ENCODE results near the gene PTCD3. TPM values are rescaled to one million over a fixed set of nuclear protein-coding genes. Genes with fewer than 3 reads are reported as not detected.

PTCD3 gene
- polyA plus RNA-seq, 1 donor from 2014 or later = 214 TPM

- H4K20me1 ChIP-seq (ENCODE audit: insufficient read depth) = no peaks in the 10 kb centered on the region
- H3F3A ChIP-seq (ENCODE audit: insufficient read depth, low read length, poor library complexity, severe bottlenecking) = no peaks in the 10 kb centered on the region
- no peak overlapping the region for H3K4me3 ChIP-seq (ENCODE audit: low read length)
- no peaks in the 10 kb centered on the region for H3K27me3 ChIP-seq (ENCODE audit: insufficient read depth, low read depth, low read length)
- H2AFZ ChIP-seq (ENCODE audit: low read depth, low read length) = no peak overlapping the region
- no peak overlapping the region for H3K27ac ChIP-seq (ENCODE audit: low read length)
- no peaks in the 10 kb centered on the region for H3K9me2 ChIP-seq (ENCODE audit: insufficient read depth, low read length)
- TF ChIP-seq RAD21 (conservative IDR thresholded peaks at IDR 0.05) (no peak), TAF1 (IDR thresholded peaks at IDR 0.05; ENCODE audit: low read depth) (no peak), POLR2AphosphoS5 (IDR thresholded peaks at IDR 0.05) (no peak)
- peaks cover 11% of the 10 kb centered on the region for H3K36me3 ChIP-seq (ENCODE audit: insufficient read depth, low read length)
- no peak overlapping the region for H3K9ac ChIP-seq (ENCODE audit: low read length)
- H3K9me3 ChIP-seq (ENCODE audit: low read length) = no peaks in the 10 kb centered on the region
- no peaks in the 10 kb centered on the region for H3K79me2 ChIP-seq (replicated peaks; ENCODE audit: insufficient read depth, low read length)
- no peak overlapping the region for H3K4me2 ChIP-seq (ENCODE audit: low read length)
Observed at GRCh38 chr2:86118130-86118529, 12.1 kb downstream of the PTCD3 start.

GRCh38 chr2:86123328-86123925 is 17.4 kb downstream of the PTCD3 start:
- H2AFZ ChIP-seq (ENCODE audit: low read depth, low read length) = no peak overlapping the region
- TF ChIP-seq MXI1 (conservative IDR thresholded peaks at IDR 0.05; ENCODE audit: poor library complexity, severe bottlenecking) (no peak), REST (IDR thresholded peaks at IDR 0.05; ENCODE audit: borderline replicate concordance) (no peak), POLR2AphosphoS5 (IDR thresholded peaks at IDR 0.05) (no peak), CTCF (IDR thresholded peaks at IDR 0.05; ENCODE audit: poor library complexity, severe bottlenecking) (no peak), RAD21 (conservative IDR thresholded peaks at IDR 0.05) (no peak), EP300 (conservative IDR thresholded peaks at IDR 0.05; ENCODE audit: poor library complexity, severe bottlenecking) (no peak), SMC3 (conservative IDR thresholded peaks at IDR 0.05; ENCODE audit: poor library complexity) (no peak)
- no peak overlapping the region for H3K4me3 ChIP-seq (ENCODE audit: low read length)
- H3F3A ChIP-seq (ENCODE audit: insufficient read depth, low read length, poor library complexity, severe bottlenecking) = no peaks in the 10 kb centered on the region
- no peaks in the 10 kb centered on the region for H4K20me1 ChIP-seq (ENCODE audit: insufficient read depth)
- no peaks in the 10 kb centered on the region for H3K79me2 ChIP-seq (replicated peaks; ENCODE audit: insufficient read depth, low read length)
- no peaks in the 10 kb centered on the region for H3K9me2 ChIP-seq (ENCODE audit: insufficient read depth, low read length)
- no peak overlapping the region for H3K27ac ChIP-seq (ENCODE audit: low read length)
- no peak overlapping the region for H3K9ac ChIP-seq (ENCODE audit: low read length)
- H3K36me3 ChIP-seq (ENCODE audit: insufficient read depth, low read length) = peaks cover 16% of the 10 kb centered on the region
- no peaks in the 10 kb centered on the region for H3K9me3 ChIP-seq (ENCODE audit: low read length)
- no peak overlapping the region for H3K4me2 ChIP-seq (ENCODE audit: low read length)
- H3K27me3 ChIP-seq (ENCODE audit: insufficient read depth, low read depth, low read length) = no peaks in the 10 kb centered on the region

- Histone ChIP-seq H3K27ac (ENCODE audit: low read length) (no peak overlapping the region), H3K4me3 (ENCODE audit: low read length) (no peak overlapping the region), H3K27me3 (ENCODE audit: insufficient read depth, low read depth, low read length) (no peaks in the 10 kb centered on the region), H2AFZ (ENCODE audit: low read depth, low read length) (no peak overlapping the region), H3K9ac (ENCODE audit: low read length) (no peak overlapping the region), H3K9me3 (ENCODE audit: low read length) (no peaks in the 10 kb centered on the region), H3K9me2 (ENCODE audit: insufficient read depth, low read length) (no peaks in the 10 kb centered on the region), H3F3A (ENCODE audit: insufficient read depth, low read length, poor library complexity, severe bottlenecking) (no peaks in the 10 kb centered on the region), H3K36me3 (ENCODE audit: insufficient read depth, low read length) (peaks cover 14% of the 10 kb centered on the region), H4K20me1 (ENCODE audit: insufficient read depth) (no peaks in the 10 kb centered on the region), H3K4me2 (ENCODE audit: low read length) (no peak overlapping the region), H3K79me2 (replicated peaks; ENCODE audit: insufficient read depth, low read length) (no peaks in the 10 kb centered on the region)
- TF ChIP-seq POLR2AphosphoS5 (IDR thresholded peaks at IDR 0.05) (no peak), EZH2 (IDR thresholded peaks at IDR 0.05; ENCODE audit: borderline replicate concordance, insufficient read depth, low read length, poor library complexity, severe bottlenecking) (no peak), CTCF (IDR thresholded peaks at IDR 0.05; ENCODE audit: poor library complexity, severe bottlenecking) (no peak), REST (IDR thresholded peaks at IDR 0.05; ENCODE audit: borderline replicate concordance) (no peak), SMC3 (conservative IDR thresholded peaks at IDR 0.05; ENCODE audit: poor library complexity) (no peak), EP300 (conservative IDR thresholded peaks at IDR 0.05; ENCODE audit: poor library complexity, severe bottlenecking) (no peak), MXI1 (conservative IDR thresholded peaks at IDR 0.05; ENCODE audit: poor library complexity, severe bottlenecking) (no peak), TAF1 (IDR thresholded peaks at IDR 0.05; ENCODE audit: low read depth) (no peak), RAD21 (conservative IDR thresholded peaks at IDR 0.05) (no peak)
Observed at GRCh38 chr2:86124683-86125082, 18.6 kb downstream of the PTCD3 start.
